HUES6 (cell line): Measurements from ENCODE around the gene CHST12.

ENCODE experiments used
- H3K27ac ChIP-seq: 2 replicates; pipeline ENCODE4 v1.7.0; 2013; ENCODE audit warnings: low read depth, mild to moderate bottlenecking, low read length, inconsistent platforms
- H3K27me3 ChIP-seq: 2 replicates; pipeline ENCODE4 v1.6.1; 2013; ENCODE audit warnings: low read length; ENCODE audit not compliant: control insufficient read depth, insufficient read depth
- H3K36me3 ChIP-seq: 2 replicates; pipeline ENCODE4 v1.6.1; 2013; ENCODE audit warnings: low read length; ENCODE audit not compliant: control insufficient read depth, insufficient read depth
- H3K4me1 ChIP-seq: 2 replicates; pipeline ENCODE4 v1.6.1; 2013; ENCODE audit warnings: low read length; ENCODE audit not compliant: control insufficient read depth, insufficient read depth
- H3K4me3 ChIP-seq: 2 replicates; pipeline ENCODE4 v1.5.1; 2013; ENCODE audit warnings: low read depth, low read length
- H3K9ac ChIP-seq: one replicate; pipeline ENCODE4 v1.6.1; 2013; ENCODE audit warnings: mild to moderate bottlenecking, low read length
- H3K9me3 ChIP-seq: 2 replicates; pipeline ENCODE4 v1.6.1; 2013; ENCODE audit warnings: low read depth, low read length; ENCODE audit not compliant: control insufficient read depth, insufficient read depth

CHST12 gene

GRCh38 chr7:2496375-2496774 lies 93.0 kb downstream of the CHST12 start:
- Histone ChIP-seq H3K4me3 (no peak overlapping the region), H3K27me3 (no peaks in the 10 kb centered on the region), H3K9ac (no peak overlapping the region), H3K36me3 (no peaks in the 10 kb centered on the region), H3K9me3 (no peaks in the 10 kb centered on the region), H3K4me1 (peaks cover 41% of the 10 kb centered on the region), H3K27ac (no peak overlapping the region)

- no peaks in the 10 kb centered on the region for H3K36me3 ChIP-seq
- no peak overlapping the region for H3K9ac ChIP-seq
- peaks cover 41% of the 10 kb centered on the region for H3K4me1 ChIP-seq
- no peaks in the 10 kb centered on the region for H3K9me3 ChIP-seq
- no peaks in the 10 kb centered on the region for H3K27me3 ChIP-seq
- no peak overlapping the region for H3K27ac ChIP-seq
- no peak overlapping the region for H3K4me3 ChIP-seq
These were observed 93.7 kb downstream of the CHST12 start for GRCh38 chr7:2497065-2497464.

- H3K4me3 ChIP-seq = no peak overlapping the region
- peaks cover 41% of the 10 kb centered on the region for H3K4me1 ChIP-seq
- H3K9me3 ChIP-seq = no peaks in the 10 kb centered on the region
- no peaks in the 10 kb centered on the region for H3K36me3 ChIP-seq
- H3K27me3 ChIP-seq = no peaks in the 10 kb centered on the region
- H3K27ac ChIP-seq = no peak overlapping the region
- H3K9ac ChIP-seq = no peak overlapping the region
These were observed 94.3 kb downstream of the CHST12 start for GRCh38 chr7:2497500-2498336.
